ENCODE data around the gene GRM2. TPM values are rescaled to one million over a fixed set of nuclear protein-coding genes. Genes with fewer than 3 reads are reported as not detected.
"Not testable (repeated sequence)": the region's sequence is repeated elsewhere in the genome, so short reads cannot be mapped to it uniquely, and the experiment has no call there.

GRM2 gene
- total RNA-seq, 2 donors from 2014 or later, result 0.16 to 0.19 TPM

DNA sequence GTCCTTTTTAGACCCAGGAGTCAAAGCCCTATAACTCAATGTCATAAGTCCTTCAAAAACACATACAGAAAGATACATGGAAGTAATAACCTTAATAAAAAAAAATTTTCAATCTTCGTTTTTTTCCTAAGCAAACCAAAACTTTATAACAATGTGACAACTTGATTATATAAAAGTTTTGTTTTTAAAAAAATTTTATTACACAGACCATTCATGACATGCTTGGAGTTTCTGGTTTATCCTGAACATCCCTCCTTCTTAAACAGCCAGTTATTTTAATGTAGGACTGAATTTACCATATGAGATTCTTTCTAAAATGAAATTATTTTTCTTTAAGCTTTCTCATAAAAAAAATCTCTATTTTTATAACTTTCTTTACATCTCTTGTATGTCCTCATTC is 41.5 kb downstream of the GRM2 start:
- DNase-seq (ENCODE audit: low spot score), result no peak
- TF ChIP-seq, protein P1, sequence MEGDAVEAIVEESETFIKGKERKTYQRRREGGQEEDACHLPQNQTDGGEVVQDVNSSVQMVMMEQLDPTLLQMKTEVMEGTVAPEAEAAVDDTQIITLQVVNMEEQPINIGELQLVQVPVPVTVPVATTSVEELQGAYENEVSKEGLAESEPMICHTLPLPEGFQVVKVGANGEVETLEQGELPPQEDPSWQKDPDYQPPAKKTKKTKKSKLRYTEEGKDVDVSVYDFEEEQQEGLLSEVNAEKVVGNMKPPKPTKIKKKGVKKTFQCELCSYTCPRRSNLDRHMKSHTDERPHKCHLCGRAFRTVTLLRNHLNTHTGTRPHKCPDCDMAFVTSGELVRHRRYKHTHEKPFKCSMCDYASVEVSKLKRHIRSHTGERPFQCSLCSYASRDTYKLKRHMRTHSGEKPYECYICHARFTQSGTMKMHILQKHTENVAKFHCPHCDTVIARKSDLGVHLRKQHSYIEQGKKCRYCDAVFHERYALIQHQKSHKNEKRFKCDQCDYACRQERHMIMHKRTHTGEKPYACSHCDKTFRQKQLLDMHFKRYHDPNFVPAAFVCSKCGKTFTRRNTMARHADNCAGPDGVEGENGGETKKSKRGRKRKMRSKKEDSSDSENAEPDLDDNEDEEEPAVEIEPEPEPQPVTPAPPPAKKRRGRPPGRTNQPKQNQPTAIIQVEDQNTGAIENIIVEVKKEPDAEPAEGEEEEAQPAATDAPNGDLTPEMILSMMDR (IDR thresholded peaks at IDR 0.05), result no peak
- H3K9me3 ChIP-seq, result no peaks in the 10 kb centered on the region
- H3K36me3 ChIP-seq, result no peaks in the 10 kb centered on the region
- no peaks in the 10 kb centered on the region for H3K27me3 ChIP-seq
- no peak overlapping the region for H3K4me3 ChIP-seq
- no peaks in the 10 kb centered on the region for H3K4me1 ChIP-seq
- H3K27ac ChIP-seq, result no peak overlapping the region

DNA sequence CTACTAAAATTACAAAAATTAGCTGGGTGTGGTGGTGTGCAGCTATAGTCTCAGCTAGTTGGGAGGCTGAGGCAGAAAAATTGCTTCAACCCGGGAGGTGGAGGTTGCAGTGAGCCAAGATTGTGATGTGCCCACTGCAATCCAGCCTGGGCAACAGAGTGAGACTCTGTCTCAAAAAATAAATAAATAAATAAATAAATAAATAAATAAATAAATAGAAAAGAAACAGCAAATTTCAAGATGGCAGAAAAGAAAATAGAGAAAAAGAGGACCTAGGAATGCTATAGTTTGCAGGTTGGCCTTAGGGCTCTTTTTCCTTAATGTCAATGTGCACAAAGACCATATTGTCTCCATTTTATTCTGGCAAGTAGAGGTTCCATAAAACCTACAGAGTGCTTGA is 44.0 kb downstream of the GRM2 start:
- Histone ChIP-seq H3K9me3 (no peaks in the 10 kb centered on the region), H3K4me1 (no peaks in the 10 kb centered on the region), H3K27me3 (no peaks in the 10 kb centered on the region), H3K27ac (no peak overlapping the region), H3K4me3 (no peak overlapping the region), H3K36me3 (no peaks in the 10 kb centered on the region)
- no peak for DNase-seq (ENCODE audit: low spot score)
- TF ChIP-seq, protein P1 (IDR thresholded peaks at IDR 0.05), result no peak

DNA sequence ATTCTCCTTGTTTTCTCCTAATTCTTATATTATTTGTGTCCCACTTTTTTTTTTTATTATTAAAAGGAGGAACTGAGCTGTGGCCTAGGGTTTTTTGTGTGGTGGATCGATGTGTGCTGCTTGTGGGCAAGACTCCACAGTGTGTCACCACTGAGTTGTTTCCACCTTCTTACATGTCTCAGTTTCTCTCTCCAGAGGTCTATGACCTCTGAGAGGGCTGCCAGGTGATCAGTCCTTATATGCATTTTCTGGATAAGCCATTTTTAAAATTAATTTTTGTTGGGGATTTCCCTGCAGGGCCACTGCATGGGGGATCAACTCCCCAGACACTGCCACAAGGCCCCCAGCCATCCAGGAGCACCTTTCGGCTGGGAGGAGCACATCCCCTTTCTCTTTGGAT is 44.4 kb downstream of the GRM2 start:
- H3K4me3 ChIP-seq, result no peak overlapping the region
- no peaks in the 10 kb centered on the region for H3K4me1 ChIP-seq
- TF ChIP-seq, protein P1 (IDR thresholded peaks at IDR 0.05), result no peak
- no peaks in the 10 kb centered on the region for H3K27me3 ChIP-seq
- no peaks in the 10 kb centered on the region for H3K9me3 ChIP-seq
- no peak overlapping the region for H3K27ac ChIP-seq
- no peak for DNase-seq (ENCODE audit: low spot score)
- H3K36me3 ChIP-seq, result no peaks in the 10 kb centered on the region

DNA sequence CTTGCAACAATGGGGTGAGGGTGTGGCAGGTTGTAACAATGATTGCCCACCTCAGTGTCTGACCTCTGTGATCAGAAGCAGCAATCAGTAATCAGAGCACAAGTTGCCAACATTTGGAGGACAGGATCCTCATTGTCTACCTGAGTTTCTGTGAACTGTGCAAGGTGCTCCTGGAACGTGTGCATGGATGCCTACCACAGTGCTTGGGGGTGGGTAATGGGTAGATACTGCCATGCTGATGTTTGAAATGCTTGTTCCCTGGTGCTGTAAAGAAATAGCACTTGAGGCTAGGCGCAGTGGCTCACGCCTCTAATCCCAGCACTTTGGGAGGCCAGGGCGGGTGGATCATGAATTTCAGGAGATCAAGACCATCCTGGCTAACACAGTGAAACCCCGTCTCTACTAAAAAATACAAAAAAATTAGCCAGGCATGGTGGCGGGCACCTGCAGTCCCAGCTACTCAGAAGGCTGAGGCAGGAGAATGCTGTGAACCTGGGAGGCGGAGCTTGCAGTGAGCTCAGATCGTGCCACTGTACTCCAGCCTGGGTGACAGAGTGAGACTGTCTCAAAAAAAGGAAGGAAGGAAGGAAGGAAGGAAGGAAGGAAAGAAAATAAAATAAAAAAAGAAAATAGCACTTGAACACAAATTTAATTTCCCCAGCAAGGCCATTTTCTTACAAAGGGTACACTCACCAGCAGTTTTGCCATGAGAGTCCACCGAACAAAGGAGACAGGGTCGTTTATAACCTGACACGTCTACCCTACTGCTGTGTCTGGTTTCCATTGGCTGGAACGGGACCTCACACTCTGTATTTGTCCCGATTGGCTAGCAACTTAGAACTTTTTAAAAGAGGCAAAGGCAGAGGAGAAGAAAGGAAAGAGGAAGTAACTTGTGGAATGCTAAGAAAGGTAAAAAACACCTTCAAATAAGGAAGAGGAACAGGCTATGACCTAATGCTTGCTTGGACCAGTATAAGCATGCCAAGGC is 47.2 kb downstream of the GRM2 start:
- not testable (repeated sequence) for H3K27ac ChIP-seq; H3K4me3 ChIP-seq; H3K4me1 ChIP-seq; H3K9me3 ChIP-seq; H3K27me3 ChIP-seq; H3K36me3 ChIP-seq; DNase-seq (ENCODE audit: low spot score)

DNA sequence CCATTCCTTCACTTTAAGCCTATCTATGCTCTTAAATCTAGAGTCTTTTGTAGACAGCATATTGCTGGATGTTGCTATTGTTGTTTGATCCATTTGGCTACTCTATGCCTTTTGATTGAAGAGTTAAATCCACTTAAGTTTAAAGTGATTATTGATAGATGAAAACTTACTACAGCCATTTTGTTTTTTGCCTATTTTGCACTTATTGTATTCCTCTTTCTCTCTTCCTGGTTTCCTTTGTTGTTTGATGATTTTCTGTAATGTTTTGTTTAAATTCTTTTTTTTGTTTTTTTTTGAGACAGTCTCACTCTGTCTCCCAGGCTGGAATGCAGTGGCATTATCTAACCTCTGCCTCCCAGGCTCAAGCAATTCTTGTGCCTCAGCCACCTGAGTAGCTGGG is 52.3 kb downstream of the GRM2 start:
- Histone ChIP-seq H3K4me1 (no peaks in the 10 kb centered on the region), H3K36me3 (no peaks in the 10 kb centered on the region), H3K9me3 (peaks cover 9 to 32% of the 10 kb centered on the region in 2 donors), H3K4me3 (no peak overlapping the region), H3K27ac (no peak overlapping the region), H3K27me3 (no peaks in the 10 kb centered on the region)
- TF ChIP-seq, protein P1 (IDR thresholded peaks at IDR 0.05), result no peak
- DNase-seq (ENCODE audit: low spot score), result no peak

Other genes with a start within 250 kb of the GRM2 start
- gene DCAF1, start 207.1 kb upstream of the GRM2 start, total RNA-seq, result 10 to 100 TPM; 10.8 to 15.6 TPM
- gene RAD54L2, start 168.3 kb upstream of the GRM2 start, total RNA-seq, result 10 to 100 TPM in 1 of 2 donors, 1 to 10 TPM in 1; 7.8 to 10.8 TPM
- gene TEX264, start 35.8 kb upstream of the GRM2 start, total RNA-seq, result 10 to 100 TPM; 55.9 to 62.3 TPM
- not detected for gene IQCF6, start 72.2 kb downstream of the GRM2 start, total RNA-seq
- not detected for gene IQCF2, start 154.5 kb downstream of the GRM2 start, total RNA-seq
- not detected for gene IQCF5, start 168.5 kb downstream of the GRM2 start, total RNA-seq
- gene IQCF1, start 196.3 kb downstream of the GRM2 start, total RNA-seq, result not detected
- gene RRP9, start 234.8 kb downstream of the GRM2 start, total RNA-seq, result 10 to 100 TPM in 1 of 2 donors, 1 to 10 TPM in 1; 6.3 to 11.1 TPM
- gene PARP3, start 235.3 kb downstream of the GRM2 start, total RNA-seq, result 10 to 100 TPM in 1 of 2 donors, 1 to 10 TPM in 1; 9.8 to 12.8 TPM
- gene GPR62, start 248.3 kb downstream of the GRM2 start, total RNA-seq, result under 1 TPM; 0.12 to 0.82 TPM